Neural progenitor cell (in vitro differentiated cells): ENCODE data around the gene TMEM40. TPM values are rescaled to one million over a fixed set of nuclear protein-coding genes. Genes with fewer than 3 reads are reported as not detected.

Experiments
- DNase-seq: peaks from one replicate; pipeline ENCODE4 v3.0.0-alpha.2; 2016; ENCODE audit warnings: low spot score
- H2AFZ ChIP-seq: fragments of 200-600 bp; sonication (generic); replicated peaks from 2 replicates; pipeline ENCODE4 v1.6.1; 2016; ENCODE audit warnings: antibody characterized with exemption
- H3F3A ChIP-seq: fragments of 200-600 bp; sonication (generic); 2 replicates; pipeline ENCODE4 v1.6.1; 2016; ENCODE audit warnings: antibody characterized with exemption, low read depth
- H3K27ac ChIP-seq: fragments of 200-600 bp; sonication (generic); 2 replicates; pipeline ENCODE4 v1.5.1; 2016; ENCODE audit warnings: mild to moderate bottlenecking
- H3K27me3 ChIP-seq: fragments of 200-600 bp; sonication (generic); 2 replicates; pipeline ENCODE4 v1.6.1; 2016; ENCODE audit warnings: mild to moderate bottlenecking, moderate library complexity
- H3K36me3 ChIP-seq: fragments of 200-600 bp; sonication (generic); 2 replicates; pipeline ENCODE4 v1.5.1; 2016
- H3K4me1 ChIP-seq: fragments of 200-600 bp; sonication (generic); 2 replicates; pipeline ENCODE4 v1.6.1; 2016; ENCODE audit warnings: mixed run types
- H3K4me2 ChIP-seq: fragments of 200-600 bp; sonication (generic); 2 replicates; pipeline ENCODE4 v1.6.1; 2016
- H3K4me3 ChIP-seq: fragments of 200-600 bp; sonication (generic); 2 replicates; pipeline ENCODE4 v1.5.1; 2016
- H3K79me2 ChIP-seq: fragments of 200-600 bp; sonication (generic); 2 replicates; pipeline ENCODE4 v1.6.1; 2016; ENCODE audit warnings: low read depth
- H3K9ac ChIP-seq: fragments of 200-600 bp; sonication (generic); 2 replicates; pipeline ENCODE4 v1.6.1; 2016
- H3K9me3 ChIP-seq: fragments of 200-600 bp; sonication (generic); 2 replicates; pipeline ENCODE4 v1.5.1; 2016; ENCODE audit warnings: low read depth
- H4K20me1 ChIP-seq: fragments of 200-600 bp; sonication (generic); 2 replicates; pipeline ENCODE4 v1.6.1; 2016; ENCODE audit warnings: low read depth
- H3K27ac Mint-ChIP-seq: 3 replicates; pipeline ENCODE4 v1.8.0; 2021; ENCODE audit warnings: mixed read lengths
- H3K27me3 Mint-ChIP-seq: 2 replicates; pipeline ENCODE4 v1.8.0; 2022; ENCODE audit warnings: low read depth, mild to moderate bottlenecking, inconsistent platforms, moderate library complexity, mixed read lengths; ENCODE audit not compliant: insufficient read depth
- H3K36me3 Mint-ChIP-seq: 3 replicates; pipeline ENCODE4 v1.8.0; 2021; ENCODE audit warnings: mixed read lengths
- H3K4me1 Mint-ChIP-seq: 3 replicates; pipeline ENCODE4 v1.8.0; 2021; ENCODE audit warnings: mixed read lengths
- H3K4me3 Mint-ChIP-seq: 3 replicates; pipeline ENCODE4 v1.8.0; 2021; ENCODE audit warnings: mild to moderate bottlenecking, moderate library complexity, mixed read lengths
- H3K9me3 Mint-ChIP-seq: 3 replicates; pipeline ENCODE4 v1.8.0; 2020; ENCODE audit warnings: mixed read lengths
- EZH2 ChIP-seq: fragments of 200-600 bp; sonication (generic); IDR thresholded peaks from 2 replicates; pipeline ENCODE4 v1.6.1; 2017; ENCODE audit warnings: antibody characterized with exemption, mild to moderate bottlenecking, moderate library complexity
- EZH2phosphoT487 ChIP-seq: fragments of 200-600 bp; sonication (generic); IDR thresholded peaks from 2 replicates; pipeline ENCODE4 v1.6.1; 2017; ENCODE audit warnings: antibody characterized with exemption
- total RNA-seq: library from RNA; depleted of rRNA; stranded (reverse); fragments of >200 nt; gene quantifications from 2 replicates; pipeline ENCODE4 v1.2.3, GENCODE V29; 2015; ENCODE audit warnings: low replicate concordance
- TF ChIP-seq, protein P1 (sequence below): fragments of 200-600 bp; sonication (generic); IDR thresholded peaks from 2 replicates; pipeline ENCODE4 v1.5.1; 2017; ENCODE audit warnings: antibody characterized with exemption, mild to moderate bottlenecking

The TMEM40 gene
- total RNA-seq, 1 donor from 2014 or later = not detected

DNA sequence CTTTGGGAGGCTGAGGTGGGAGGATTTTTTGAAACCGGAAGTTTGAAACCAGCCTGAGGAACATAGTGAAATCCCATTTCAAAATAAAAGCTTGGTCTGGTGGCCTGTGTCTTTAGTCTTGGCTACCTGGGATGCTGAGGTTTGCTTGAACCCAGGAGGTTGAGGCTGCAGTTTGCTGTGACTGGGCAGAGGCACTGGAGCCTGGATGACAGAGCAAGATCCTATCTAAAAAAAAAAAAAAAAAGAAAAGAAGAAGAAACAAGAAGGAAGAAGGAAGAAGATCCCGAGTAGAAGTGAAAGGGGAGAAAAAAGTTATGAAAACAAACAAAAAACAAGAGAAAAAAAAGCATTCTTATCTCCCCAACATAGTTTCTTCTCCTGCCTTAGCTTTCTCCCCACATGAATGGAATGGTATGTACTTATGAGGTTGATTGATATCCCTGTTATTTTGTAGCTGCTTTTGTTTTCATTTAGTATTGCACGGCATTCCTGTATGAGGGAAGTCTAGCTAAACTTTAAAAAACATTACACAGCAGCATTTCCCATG is 42.4 kb downstream of the TMEM40 start:
- H3K27ac ChIP-seq = no peak overlapping the region
- no peak overlapping the region for H3K4me2 ChIP-seq
- H2AFZ ChIP-seq = no peak overlapping the region
- Mint-ChIP-seq H3K4me3 (no peak overlapping the region), H3K4me1 (peaks cover 10% of the 10 kb centered on the region), H3K9me3 (no peaks in the 10 kb centered on the region), H3K36me3 (no peaks in the 10 kb centered on the region), H3K27ac (no peak overlapping the region), H3K27me3 (peaks cover 5% of the 10 kb centered on the region)
- no peaks in the 10 kb centered on the region for H3K27me3 ChIP-seq
- no peak overlapping the region for H3K4me3 ChIP-seq
- no peaks in the 10 kb centered on the region for H3K9me3 ChIP-seq
- no peaks in the 10 kb centered on the region for H4K20me1 ChIP-seq
- H3F3A ChIP-seq = no peaks in the 10 kb centered on the region
- no peaks in the 10 kb centered on the region for H3K4me1 ChIP-seq
- H3K9ac ChIP-seq = no peak overlapping the region
- H3K79me2 ChIP-seq = no peaks in the 10 kb centered on the region
- no peaks in the 10 kb centered on the region for H3K36me3 ChIP-seq
- TF ChIP-seq EZH2 = no peak
- TF ChIP-seq, protein P1, sequence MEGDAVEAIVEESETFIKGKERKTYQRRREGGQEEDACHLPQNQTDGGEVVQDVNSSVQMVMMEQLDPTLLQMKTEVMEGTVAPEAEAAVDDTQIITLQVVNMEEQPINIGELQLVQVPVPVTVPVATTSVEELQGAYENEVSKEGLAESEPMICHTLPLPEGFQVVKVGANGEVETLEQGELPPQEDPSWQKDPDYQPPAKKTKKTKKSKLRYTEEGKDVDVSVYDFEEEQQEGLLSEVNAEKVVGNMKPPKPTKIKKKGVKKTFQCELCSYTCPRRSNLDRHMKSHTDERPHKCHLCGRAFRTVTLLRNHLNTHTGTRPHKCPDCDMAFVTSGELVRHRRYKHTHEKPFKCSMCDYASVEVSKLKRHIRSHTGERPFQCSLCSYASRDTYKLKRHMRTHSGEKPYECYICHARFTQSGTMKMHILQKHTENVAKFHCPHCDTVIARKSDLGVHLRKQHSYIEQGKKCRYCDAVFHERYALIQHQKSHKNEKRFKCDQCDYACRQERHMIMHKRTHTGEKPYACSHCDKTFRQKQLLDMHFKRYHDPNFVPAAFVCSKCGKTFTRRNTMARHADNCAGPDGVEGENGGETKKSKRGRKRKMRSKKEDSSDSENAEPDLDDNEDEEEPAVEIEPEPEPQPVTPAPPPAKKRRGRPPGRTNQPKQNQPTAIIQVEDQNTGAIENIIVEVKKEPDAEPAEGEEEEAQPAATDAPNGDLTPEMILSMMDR = no peak
- TF ChIP-seq EZH2phosphoT487 = no peak
- no peak for DNase-seq

DNA sequence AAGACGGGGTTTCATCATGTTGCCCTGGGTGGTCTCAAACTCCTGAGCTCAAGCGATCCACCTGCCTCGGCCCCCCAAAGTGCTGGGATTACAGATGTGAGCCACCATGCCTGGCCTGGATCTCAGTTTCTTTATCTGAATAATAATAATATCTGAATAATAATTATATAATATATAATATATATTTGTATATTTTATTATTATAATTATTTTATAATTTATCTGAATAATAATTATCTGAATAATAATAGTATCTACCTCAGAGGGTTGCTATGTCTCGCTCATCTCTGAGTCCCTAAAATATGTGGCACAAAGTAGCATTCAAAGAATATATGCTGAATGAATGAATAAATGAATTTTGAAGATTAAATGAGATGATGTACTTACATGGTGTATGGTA is 44.8 kb downstream of the TMEM40 start:
- Histone ChIP-seq H3K27ac (no peak overlapping the region), H3K4me3 (no peak overlapping the region), H3K36me3 (no peaks in the 10 kb centered on the region), H3K27me3 (no peaks in the 10 kb centered on the region), H3K4me2 (no peak overlapping the region), H3F3A (no peaks in the 10 kb centered on the region), H3K9me3 (no peaks in the 10 kb centered on the region), H3K79me2 (no peaks in the 10 kb centered on the region), H3K9ac (no peak overlapping the region), H4K20me1 (no peaks in the 10 kb centered on the region), H2AFZ (no peak overlapping the region), H3K4me1 (no peaks in the 10 kb centered on the region)
- Mint-ChIP-seq H3K4me3 (no peak overlapping the region), H3K9me3 (no peaks in the 10 kb centered on the region), H3K27me3 (peaks cover 7% of the 10 kb centered on the region), H3K36me3 (no peaks in the 10 kb centered on the region), H3K27ac (no peak overlapping the region), H3K4me1 (no peaks in the 10 kb centered on the region)
- TF ChIP-seq, protein P1 = no peak
- TF ChIP-seq EZH2phosphoT487 (no peak), EZH2 (no peak)
- DNase-seq = no peak

DNA sequence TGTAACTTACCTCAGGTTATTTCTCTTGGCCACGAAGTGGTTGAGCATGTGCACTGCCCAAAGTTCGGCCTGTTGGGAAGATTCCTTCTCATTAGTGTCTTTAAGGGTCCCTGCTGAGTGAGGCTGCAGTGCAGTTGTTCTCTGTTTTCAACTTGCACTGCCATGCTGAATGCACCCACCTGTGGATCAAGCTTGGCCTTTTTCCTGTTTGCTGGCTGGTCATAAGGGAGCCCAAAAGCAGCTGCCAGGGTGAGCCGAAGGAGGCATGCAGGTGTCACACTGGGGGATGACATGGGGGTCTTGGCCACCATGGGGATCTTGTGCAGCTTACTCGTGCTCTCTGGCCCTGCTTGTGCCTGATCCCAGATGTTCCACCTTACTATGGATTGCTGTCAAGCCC is 49.0 kb downstream of the TMEM40 start:
- H3K4me3 ChIP-seq = no peak overlapping the region
- H3K9ac ChIP-seq = no peak overlapping the region
- no peaks in the 10 kb centered on the region for H3K9me3 ChIP-seq
- DNase-seq = no peak
- no peaks in the 10 kb centered on the region for H3K79me2 ChIP-seq
- no peaks in the 10 kb centered on the region for H3K36me3 ChIP-seq
- no peaks in the 10 kb centered on the region for H3F3A ChIP-seq
- H3K4me1 ChIP-seq = no peaks in the 10 kb centered on the region
- H3K4me1 Mint-ChIP-seq = no peaks in the 10 kb centered on the region
- H3K27me3 ChIP-seq = no peaks in the 10 kb centered on the region
- H2AFZ ChIP-seq = no peak overlapping the region
- no peaks in the 10 kb centered on the region for H3K36me3 Mint-ChIP-seq
- H3K4me2 ChIP-seq = no peak overlapping the region
- H3K27ac Mint-ChIP-seq = no peak overlapping the region
- peaks cover 5% of the 10 kb centered on the region for H3K27me3 Mint-ChIP-seq
- H3K9me3 Mint-ChIP-seq = no peaks in the 10 kb centered on the region
- H3K27ac ChIP-seq = no peak overlapping the region
- no peak overlapping the region for H3K4me3 Mint-ChIP-seq
- no peaks in the 10 kb centered on the region for H4K20me1 ChIP-seq
- TF ChIP-seq EZH2 (no peak), EZH2phosphoT487 (no peak)
- TF ChIP-seq, protein P1 = no peak
